Lower leg skin (tissue), 4 donors: Measurements from ENCODE around the gene RAB1A. TPM values are rescaled to one million over a fixed set of nuclear protein-coding genes. Genes with fewer than 3 reads are reported as not detected.

Experiments
- DNase-seq, 2 donors: peaks; one replicate each; pipeline ENCODE4 v3.0.0-alpha.2; 2019; ENCODE audit warnings: low spot score in 2 of 2
- H3K4me3 ChIP-seq: fragments of 200-600 bp; sonication (generic); 2 replicates; pipeline ENCODE4 v1.5.1; 2017; ENCODE audit warnings: mild to moderate bottlenecking, low read depth; ENCODE audit not compliant: poor library complexity, severe bottlenecking
- CTCF ChIP-seq, 3 donors: fragments of 450-650 bp; IDR thresholded peaks; one replicate each; pipeline ENCODE4 v1.5.1; 2016; ENCODE audit warnings: antibody characterized with exemption in 3 of 3, mild to moderate bottlenecking in 3 of 3, moderate library complexity in 2 of 3
- POLR2A ChIP-seq, 2 donors: fragments of 450-650 bp; IDR thresholded peaks; one replicate each; pipeline ENCODE4 v1.6.1; 2016 to 2017; ENCODE audit warnings: antibody characterized with exemption in 2 of 2, mild to moderate bottlenecking in 1 of 2, moderate library complexity in 1 of 2
- WGBS, 2 donors: methylation state at CpG; one replicate each; pipeline ENCODE4 v1.1.5; 2018; 5-methylcytosine and 5-hydroxymethylcytosine counted together
- intact Hi-C: fragments of 100-400 bp; cut with DNase I; formaldehyde crosslinking; loops from one replicate; pipeline ENCODE4 v1.15.0; 2023; ENCODE audit warnings: low total_unique reads
- total RNA-seq, 4 donors: library from RNA; depleted of rRNA; stranded (reverse); fragments of >200 nt; gene quantifications; one replicate each; pipeline ENCODE4 v1.1.0, GENCODE V29; 2016

Gene RAB1A
- total RNA-seq, 4 donors from 2014 or later = 49.1 to 68.0 (median 55.2) TPM

- TF ChIP-seq POLR2A (IDR thresholded peaks at IDR 0.05) (no peak), CTCF (IDR thresholded peaks at IDR 0.05) (no peak)
- intact Hi-C loops = no loop called here
- WGBS, 2 donors = 91% methylated on average over 4 of the region's 4 CpGs
- DNase-seq = no peak
- H3K4me3 ChIP-seq = no peak overlapping the region
These were observed 39.8 kb upstream of the RAB1A start for GRCh38 chr2:65169760-65170136.

- no peak for DNase-seq
- intact Hi-C loops = no loop called here
- TF ChIP-seq CTCF (IDR thresholded peaks at IDR 0.05) (no peak), POLR2A (IDR thresholded peaks at IDR 0.05) (no peak)
- 69 to 78% methylated on average over 7 of the region's 7 CpGs for WGBS, 2 donors
- no peak overlapping the region for H3K4me3 ChIP-seq
These were observed 35.7 kb upstream of the RAB1A start for GRCh38 chr2:65165558-65165957.

- intact Hi-C loops = no loop called here
- TF ChIP-seq POLR2A (IDR thresholded peaks at IDR 0.05) (no peak), CTCF (IDR thresholded peaks at IDR 0.05) (no peak)
- no peak overlapping the region for H3K4me3 ChIP-seq
- no peak for DNase-seq
- 58 to 75% methylated on average over 2 of the region's 2 CpGs for WGBS, 2 donors
These were observed 34.6 kb upstream of the RAB1A start for GRCh38 chr2:65164426-65164891.

- no peak overlapping the region for H3K4me3 ChIP-seq
- TF ChIP-seq CTCF (IDR thresholded peaks at IDR 0.05) (no peak), POLR2A (IDR thresholded peaks at IDR 0.05) (no peak)
- 90% methylated on average over 9 of the region's 9 CpGs for WGBS, 2 donors
- intact Hi-C loops = no loop called here
- no peak for DNase-seq
These were observed 31.7 kb upstream of the RAB1A start for GRCh38 chr2:65161551-65162100.

GRCh38 chr2:65159906-65160305 is 30.0 kb upstream of the RAB1A start:
- WGBS, 2 donors = 64 to 70% methylated on average over 2 of the region's 2 CpGs
- no peak for DNase-seq
- intact Hi-C loops = no loop called here
- no peak overlapping the region for H3K4me3 ChIP-seq
- TF ChIP-seq POLR2A (IDR thresholded peaks at IDR 0.05) = no peak
- TF ChIP-seq CTCF (IDR thresholded peaks at IDR 0.05) = no peak

GRCh38 chr2:65159261-65159660 is 29.4 kb upstream of the RAB1A start:
- DNase-seq = no peak
- TF ChIP-seq POLR2A (IDR thresholded peaks at IDR 0.05) = no peak
- no peak for TF ChIP-seq CTCF (IDR thresholded peaks at IDR 0.05)
- intact Hi-C loops = no loop called here
- 93 to 95% methylated on average over 6 of the region's 6 CpGs for WGBS, 2 donors
- H3K4me3 ChIP-seq = no peak overlapping the region
